ENCODE data around the gene GBX1. TPM values are rescaled to one million over a fixed set of nuclear protein-coding genes. Genes with fewer than 3 reads are reported as not detected.
A peak's percentile ranks its signal among the peaks of the same experiment; 100 is the strongest.

Gene GBX1
- total RNA-seq, 3 donors from 2014 or later (not counting 1 experiment from before 2014, with no cell fraction given) = not detected

GRCh38 chr7:151113344-151114150 is 53.9 kb downstream of the GBX1 start:
- Mint-ChIP-seq H3K4me3 (peak overlapping the region; percentile 17), H3K4me1 (peaks cover 0 to 12% of the 10 kb centered on the region in 2 donors), H3K27ac (no peak overlapping the region), H3K27me3 (ENCODE audit: low read depth in 2 of 2) (no peaks in the 10 kb centered on the region), H3K9me3 (no peaks in the 10 kb centered on the region), H3K36me3 (no peaks in the 10 kb centered on the region)
- Histone ChIP-seq H3K4me1 (ENCODE audit: control insufficient read depth, insufficient read depth, low read length) (peaks cover 11% of the 10 kb centered on the region), H3K27me3 (ENCODE audit: control insufficient read depth, insufficient read depth, low read length) (peaks cover 2% of the 10 kb centered on the region), H3K27ac (ENCODE audit: low read length) (no peak overlapping the region), H3K36me3 (ENCODE audit: control insufficient read depth, insufficient read depth, low read length) (no peaks in the 10 kb centered on the region), H3K4me3 (ENCODE audit: low read length) (no peak overlapping the region), H3K9me3 (ENCODE audit: control insufficient read depth, insufficient read depth, low read length) (no peaks in the 10 kb centered on the region)
- WGBS (ENCODE audit: insufficient coverage) = 93% methylated on average over 13 of the region's 13 CpGs
- TF ChIP-seq CTCF (IDR thresholded peaks at IDR 0.05) = no peak
- intact Hi-C loops (cut with micrococcal nuclease) = no loop called here
- ATAC-seq (no peak), DNase-seq (no peak)

GRCh38 chr7:151110941-151111645 is 56.4 kb downstream of the GBX1 start:
- Mint-ChIP-seq H3K27ac (no peak overlapping the region), H3K27me3 (ENCODE audit: low read depth in 2 of 2) (no peaks in the 10 kb centered on the region), H3K4me1 (peaks cover 0 to 9% of the 10 kb centered on the region in 2 donors), H3K9me3 (no peaks in the 10 kb centered on the region), H3K4me3 (no peak overlapping the region), H3K36me3 (no peaks in the 10 kb centered on the region)
- Histone ChIP-seq H3K27ac (ENCODE audit: low read length) (no peak overlapping the region), H3K9me3 (ENCODE audit: control insufficient read depth, insufficient read depth, low read length) (no peaks in the 10 kb centered on the region), H3K4me1 (ENCODE audit: control insufficient read depth, insufficient read depth, low read length) (peaks cover 11% of the 10 kb centered on the region), H3K36me3 (ENCODE audit: control insufficient read depth, insufficient read depth, low read length) (no peaks in the 10 kb centered on the region), H3K27me3 (ENCODE audit: control insufficient read depth, insufficient read depth, low read length) (peaks cover 2% of the 10 kb centered on the region), H3K4me3 (ENCODE audit: low read length) (no peak overlapping the region)
- 45% methylated on average over 20 of the region's 20 CpGs for WGBS (ENCODE audit: insufficient coverage)
- peak; percentile 69 to 87 for DNase-seq
- TF ChIP-seq CTCF (IDR thresholded peaks at IDR 0.05) = peak; percentile 85
- ATAC-seq = peak; percentile 74 to 91 (median 80)
- intact Hi-C loops (cut with micrococcal nuclease) = loop anchor here (1.0 to 2.0 kb wide), 4 partner anchors 53 to 213 kb away; partner anchors contain the start of gene ABCB8

GRCh38 chr7:151110236-151110940 is 57.1 kb downstream of the GBX1 start:
- H3K27ac Mint-ChIP-seq = no peak overlapping the region
- H3K36me3 Mint-ChIP-seq = no peaks in the 10 kb centered on the region
- Histone ChIP-seq H3K36me3 (ENCODE audit: control insufficient read depth, insufficient read depth, low read length) (no peaks in the 10 kb centered on the region), H3K27ac (ENCODE audit: low read length) (no peak overlapping the region), H3K4me3 (ENCODE audit: low read length) (no peak overlapping the region), H3K4me1 (ENCODE audit: control insufficient read depth, insufficient read depth, low read length) (peaks cover 8% of the 10 kb centered on the region), H3K27me3 (ENCODE audit: control insufficient read depth, insufficient read depth, low read length) (peaks cover 2% of the 10 kb centered on the region), H3K9me3 (ENCODE audit: control insufficient read depth, insufficient read depth, low read length) (no peaks in the 10 kb centered on the region)
- H3K4me3 Mint-ChIP-seq = no peak overlapping the region
- no peak for DNase-seq
- 90% methylated on average over 11 of the region's 11 CpGs for WGBS (ENCODE audit: insufficient coverage)
- no peak for TF ChIP-seq CTCF (IDR thresholded peaks at IDR 0.05)
- H3K4me1 Mint-ChIP-seq = peaks cover 0 to 9% of the 10 kb centered on the region in 2 donors
- H3K9me3 Mint-ChIP-seq = no peaks in the 10 kb centered on the region
- ATAC-seq = no peak
- H3K27me3 Mint-ChIP-seq (ENCODE audit: low read depth in 2 of 2) = no peaks in the 10 kb centered on the region
- intact Hi-C loops (cut with micrococcal nuclease) = loop anchor here (2.0 kb wide), 1 partner anchor 82 kb away; the partner anchor contains the start of gene ABCB8
